ENCODE measurements around the gene OVOL1.
A peak's percentile ranks its signal among the peaks of the same experiment; 100 is the strongest.

OVOL1 gene

DNA sequence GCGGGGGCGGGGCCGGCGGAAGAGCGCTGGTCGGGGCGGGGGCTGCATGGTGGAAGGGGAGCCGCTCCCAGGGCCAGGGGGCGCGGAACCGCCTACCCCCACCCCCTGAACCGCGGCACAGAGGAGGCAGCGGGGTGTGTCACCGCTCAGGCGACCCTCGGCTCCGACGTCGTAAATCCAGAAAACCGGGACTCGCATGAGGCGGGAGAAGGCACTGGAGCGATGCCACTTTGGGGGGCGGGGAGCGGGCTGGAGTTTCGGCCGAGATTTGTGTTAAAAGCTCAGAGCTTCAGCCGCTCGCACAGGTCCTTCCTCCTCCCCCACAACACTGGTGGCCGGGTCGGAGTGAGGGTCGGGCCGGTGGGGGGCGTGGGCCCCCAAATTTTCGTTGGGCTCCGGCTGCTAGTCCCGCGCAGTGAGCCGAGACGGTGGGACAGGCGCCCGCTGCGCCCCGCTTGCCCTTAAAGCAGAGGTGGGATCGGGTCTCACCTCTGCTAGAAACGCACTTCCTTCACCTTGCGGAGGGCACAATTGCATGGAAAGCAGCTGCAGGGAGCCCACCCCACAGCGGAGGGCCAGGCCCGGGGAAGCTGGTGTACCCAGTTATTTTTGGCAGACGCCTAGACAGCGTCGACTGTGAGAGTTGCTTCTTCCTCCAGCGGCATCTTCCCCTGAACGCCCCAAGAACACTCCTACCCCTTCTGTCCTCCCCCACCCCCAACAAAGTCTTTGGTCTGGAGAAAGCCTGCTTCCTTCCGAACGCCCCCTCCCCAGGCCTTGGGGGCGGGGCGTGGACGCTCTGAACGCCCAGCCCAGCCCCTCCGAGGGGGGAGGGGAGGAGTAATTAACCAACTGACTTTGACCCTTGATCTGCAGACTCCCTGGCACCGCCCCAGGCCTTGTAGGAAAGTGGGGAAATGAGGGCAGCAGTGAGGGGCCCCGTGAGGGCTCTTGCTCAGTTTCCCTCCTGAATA is 1.1 kb downstream of the OVOL1 start:
- Histone ChIP-seq H3K36me3 (ENCODE audit: insufficient read depth, low read depth, low read length) (no peaks in the 10 kb centered on the region), H3K4me1 (ENCODE audit: insufficient read depth, low read length) (peaks cover 15% of the 10 kb centered on the region; the same call in 1 of the 2 replicates), H3K9ac (ENCODE audit: low read depth, low read length) (peak overlapping the region; percentile 58; the same call in 1 of the 2 replicates), H3K4me3 (ENCODE audit: low read length) (peak overlapping the region; percentile 73), H3K9me3 (ENCODE audit: insufficient read depth, low read depth, low read length) (no peaks in the 10 kb centered on the region), H3K27me3 (ENCODE audit: insufficient read depth, low read length) (peaks cover 68% of the 10 kb centered on the region), H3K27ac (ENCODE audit: low read length) (no peak overlapping the region)

DNA sequence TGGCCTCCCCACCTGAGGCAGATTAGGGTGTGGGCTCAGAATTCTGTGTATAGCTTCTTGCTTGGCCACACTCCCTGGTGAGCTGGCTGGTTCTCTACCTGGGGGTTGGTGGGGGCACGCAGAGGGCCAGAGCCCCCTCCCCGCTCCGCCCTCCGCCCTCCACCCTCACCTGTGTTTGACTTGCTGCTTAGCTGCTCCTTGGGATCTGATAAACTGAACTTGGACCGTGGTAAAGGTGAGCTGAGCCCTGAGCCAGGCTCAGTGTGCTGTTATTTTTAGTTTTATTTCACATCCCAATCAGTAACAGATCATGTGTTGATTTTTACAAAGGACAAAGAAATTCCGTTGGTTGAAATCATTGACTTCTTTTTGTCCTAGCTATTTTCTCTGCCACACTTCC is 2.0 kb downstream of the OVOL1 start:
- Histone ChIP-seq H3K27me3 (ENCODE audit: insufficient read depth, low read length) (peaks cover 61% of the 10 kb centered on the region), H3K36me3 (ENCODE audit: insufficient read depth, low read depth, low read length) (no peaks in the 10 kb centered on the region), H3K27ac (ENCODE audit: low read length) (no peak overlapping the region), H3K4me3 (ENCODE audit: low read length) (0 out of 2 replicates have a peak overlapping the region, but pooled peaks have one; percentile 73), H3K9ac (ENCODE audit: low read depth, low read length) (no peak overlapping the region), H3K4me1 (ENCODE audit: insufficient read depth, low read length) (peaks cover 15% of the 10 kb centered on the region; the same call in 1 of the 2 replicates), H3K9me3 (ENCODE audit: insufficient read depth, low read depth, low read length) (no peaks in the 10 kb centered on the region)

DNA sequence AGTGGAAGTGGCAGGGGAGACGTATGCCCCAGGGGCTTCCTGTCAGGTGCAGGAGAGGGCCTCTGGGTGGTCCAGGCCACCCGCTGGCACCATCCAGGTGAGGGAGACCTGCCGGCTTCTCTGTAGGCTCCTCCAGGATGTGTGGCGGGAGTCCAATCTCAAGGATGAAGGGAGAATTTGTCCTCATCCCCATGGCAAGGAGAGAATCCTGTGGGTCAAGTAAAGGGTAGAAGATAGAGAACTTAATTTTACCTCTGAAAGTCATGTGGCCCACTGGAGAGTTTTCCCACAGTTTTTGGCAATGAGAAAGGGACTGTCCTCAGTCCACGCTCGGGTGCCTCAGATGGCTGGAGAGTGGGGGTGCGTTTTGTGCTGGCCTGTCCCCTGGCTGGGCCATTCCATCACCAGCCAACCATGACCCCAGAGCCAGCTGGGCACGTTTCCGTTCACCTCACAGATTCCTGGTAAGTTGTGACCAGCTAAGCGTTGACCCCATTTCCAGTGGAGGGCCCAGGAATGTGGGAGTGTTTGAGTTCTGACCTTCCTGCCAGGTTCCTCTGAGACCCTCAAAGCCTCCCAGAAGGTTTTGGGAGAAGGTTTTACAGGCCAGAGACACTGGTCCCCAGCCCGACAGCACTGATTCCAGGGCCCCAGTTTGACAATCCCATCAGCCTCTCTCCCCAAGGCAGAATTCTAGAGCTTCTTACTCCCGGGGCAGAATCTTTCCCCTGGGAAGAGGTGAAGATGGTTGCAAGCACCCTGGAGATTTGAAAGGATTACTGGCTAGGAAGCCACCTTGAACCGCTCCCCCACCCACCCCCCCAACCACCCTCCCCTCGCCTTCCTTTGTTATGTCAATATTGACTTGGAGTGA is 2.6 kb downstream of the OVOL1 start:
- no peak overlapping the region for H3K27ac ChIP-seq (ENCODE audit: low read length)
- no peak overlapping the region for H3K4me3 ChIP-seq (ENCODE audit: low read length)
- peaks cover 15% of the 10 kb centered on the region; the same call in 1 of the 2 replicates for H3K4me1 ChIP-seq (ENCODE audit: insufficient read depth, low read length)
- H3K9ac ChIP-seq (ENCODE audit: low read depth, low read length) = no peak overlapping the region
- no peaks in the 10 kb centered on the region for H3K36me3 ChIP-seq (ENCODE audit: insufficient read depth, low read depth, low read length)
- H3K27me3 ChIP-seq (ENCODE audit: insufficient read depth, low read length) = peaks cover 55% of the 10 kb centered on the region
- no peaks in the 10 kb centered on the region for H3K9me3 ChIP-seq (ENCODE audit: insufficient read depth, low read depth, low read length)

DNA sequence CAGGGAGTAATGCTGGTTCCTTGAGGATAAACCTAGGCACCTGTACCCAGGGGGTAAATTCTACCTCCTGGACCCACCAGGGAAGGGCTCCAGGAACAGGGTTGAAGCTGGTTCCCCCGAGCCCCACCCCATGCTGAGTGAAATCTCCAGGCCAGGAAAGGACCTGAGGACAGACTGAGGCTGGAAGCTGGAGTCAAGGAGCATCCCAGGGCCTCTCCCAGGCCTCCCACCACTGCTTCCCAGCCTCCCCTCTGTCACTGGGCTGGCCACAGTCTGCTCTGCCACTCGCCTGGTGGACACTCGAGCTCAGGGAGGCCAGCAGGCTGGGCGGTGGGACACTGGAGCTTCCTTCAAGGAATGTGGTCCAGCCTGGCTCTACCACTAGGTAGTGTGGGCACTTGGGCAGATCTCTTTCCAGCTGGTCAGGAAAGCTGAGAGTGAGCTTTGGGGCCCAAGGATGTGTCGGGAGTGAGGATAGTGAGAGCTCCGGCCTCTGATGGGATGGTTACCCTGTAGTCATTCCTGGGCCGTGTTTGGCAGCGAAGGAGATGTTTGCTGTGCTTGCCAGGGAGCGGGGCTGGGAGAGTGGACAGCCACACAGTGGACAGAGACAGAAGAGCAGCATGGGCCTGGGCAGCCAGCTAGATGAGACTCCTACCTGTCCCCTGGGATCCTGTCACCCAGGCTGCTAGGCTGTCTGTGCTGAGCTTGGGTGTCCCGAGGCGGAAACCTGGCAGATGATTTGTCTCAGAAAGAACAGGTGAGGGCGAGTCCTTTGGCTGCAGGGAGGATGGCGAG is 3.4 kb downstream of the OVOL1 start:
- Histone ChIP-seq H3K4me1 (ENCODE audit: insufficient read depth, low read length) (peaks cover 15% of the 10 kb centered on the region; the same call in 1 of the 2 replicates), H3K36me3 (ENCODE audit: insufficient read depth, low read depth, low read length) (no peaks in the 10 kb centered on the region), H3K9ac (ENCODE audit: low read depth, low read length) (no peak overlapping the region), H3K27me3 (ENCODE audit: insufficient read depth, low read length) (peaks cover 46% of the 10 kb centered on the region), H3K9me3 (ENCODE audit: insufficient read depth, low read depth, low read length) (no peaks in the 10 kb centered on the region), H3K27ac (ENCODE audit: low read length) (no peak overlapping the region), H3K4me3 (ENCODE audit: low read length) (no peak overlapping the region)

DNA sequence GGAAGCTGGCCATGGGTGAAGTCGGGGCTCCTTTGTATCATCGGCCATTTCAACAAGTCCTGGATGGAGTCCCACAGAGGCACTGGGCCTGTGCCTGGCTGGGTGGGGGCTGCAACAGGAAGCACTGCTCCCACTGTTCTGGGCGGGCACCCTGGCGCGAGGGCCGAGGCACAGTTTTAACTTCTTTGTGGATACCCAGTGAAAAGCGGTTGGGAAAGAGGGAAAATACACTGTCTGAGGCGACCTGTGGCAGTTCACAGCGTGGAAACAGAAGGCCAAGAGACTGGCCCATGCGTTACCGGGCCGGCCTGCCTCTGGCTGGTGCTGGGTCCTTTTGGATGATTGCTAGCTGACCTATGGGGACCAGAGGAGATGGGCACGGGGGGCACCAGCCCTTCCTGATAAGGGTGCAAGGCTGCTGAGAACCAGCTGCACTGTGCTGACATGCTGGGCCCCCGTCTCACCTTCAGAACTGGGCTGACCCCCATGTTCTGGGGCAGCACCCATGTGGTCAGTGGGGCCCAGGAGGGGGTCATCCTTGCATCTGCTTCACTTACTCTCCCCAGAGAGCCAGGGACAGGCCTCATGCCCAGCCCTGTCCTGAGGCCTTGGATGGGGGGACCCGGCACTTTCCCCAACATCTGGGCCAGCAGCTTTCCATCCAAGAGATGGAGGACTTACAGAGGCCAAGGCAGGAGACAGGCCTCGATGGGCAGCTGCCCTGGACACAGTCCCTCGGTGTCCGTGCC is 4.2 kb downstream of the OVOL1 start:
- Histone ChIP-seq H3K9ac (ENCODE audit: low read depth, low read length) (no peak overlapping the region), H3K27ac (ENCODE audit: low read length) (no peak overlapping the region), H3K4me3 (ENCODE audit: low read length) (no peak overlapping the region), H3K27me3 (ENCODE audit: insufficient read depth, low read length) (peaks cover 39% of the 10 kb centered on the region), H3K4me1 (ENCODE audit: insufficient read depth, low read length) (peaks cover 15% of the 10 kb centered on the region; the same call in 1 of the 2 replicates), H3K9me3 (ENCODE audit: insufficient read depth, low read depth, low read length) (no peaks in the 10 kb centered on the region), H3K36me3 (ENCODE audit: insufficient read depth, low read depth, low read length) (no peaks in the 10 kb centered on the region)

DNA sequence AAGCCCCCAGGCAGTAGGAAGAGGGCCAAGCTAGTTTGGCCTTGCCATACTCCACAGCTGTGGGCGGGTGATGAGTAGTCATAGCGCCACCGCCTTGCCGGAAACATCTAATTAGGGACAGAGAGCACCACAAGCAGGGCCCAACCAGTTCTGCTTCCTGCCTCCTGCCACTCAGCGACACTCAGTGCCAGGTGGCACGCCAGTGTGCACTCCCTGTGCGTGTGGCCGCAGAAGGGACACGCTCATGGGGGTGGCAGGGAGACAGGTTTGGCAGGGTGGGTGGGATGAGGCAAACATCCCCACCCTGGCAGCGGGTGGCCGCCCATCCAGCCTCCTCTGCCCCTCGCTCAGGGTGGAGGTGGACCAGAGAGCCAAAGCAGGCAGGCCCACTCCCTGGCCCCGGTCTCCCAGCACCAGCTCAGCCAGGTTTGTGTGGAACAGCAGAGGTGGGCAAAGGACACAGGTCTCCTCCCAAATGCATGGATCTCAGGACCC is 4.9 kb downstream of the OVOL1 start:
- H3K27ac ChIP-seq (ENCODE audit: low read length) = no peak overlapping the region
- no peak overlapping the region for H3K9ac ChIP-seq (ENCODE audit: low read depth, low read length)
- no peaks in the 10 kb centered on the region for H3K36me3 ChIP-seq (ENCODE audit: insufficient read depth, low read depth, low read length)
- no peak overlapping the region for H3K4me3 ChIP-seq (ENCODE audit: low read length)
- H3K4me1 ChIP-seq (ENCODE audit: insufficient read depth, low read length) = peaks cover 20% of the 10 kb centered on the region; the same call in 1 of the 2 replicates
- H3K27me3 ChIP-seq (ENCODE audit: insufficient read depth, low read length) = peaks cover 32% of the 10 kb centered on the region
- no peaks in the 10 kb centered on the region for H3K9me3 ChIP-seq (ENCODE audit: insufficient read depth, low read depth, low read length)

DNA sequence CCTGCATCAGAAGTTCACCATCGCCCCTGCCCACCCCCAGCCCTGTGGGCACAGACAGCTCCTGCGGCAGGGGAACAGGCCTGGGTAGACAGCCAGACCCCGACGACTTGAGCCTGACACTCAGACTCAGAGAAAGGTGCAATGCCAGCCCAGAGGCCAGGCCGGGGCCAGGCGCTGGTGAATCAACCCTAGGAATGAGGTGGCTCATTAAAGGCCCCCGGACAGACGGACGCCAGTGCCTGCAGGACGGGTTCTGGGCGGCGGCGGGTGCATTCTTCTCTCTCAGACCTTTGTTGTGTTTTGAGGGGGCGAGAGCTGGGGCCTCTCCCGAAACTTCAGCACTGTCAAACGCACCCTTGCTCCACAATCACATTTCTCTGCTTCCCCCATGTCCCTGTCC is 5.6 kb downstream of the OVOL1 start:
- Histone ChIP-seq H3K4me3 (ENCODE audit: low read length) (no peak overlapping the region), H3K27ac (ENCODE audit: low read length) (no peak overlapping the region)

DNA sequence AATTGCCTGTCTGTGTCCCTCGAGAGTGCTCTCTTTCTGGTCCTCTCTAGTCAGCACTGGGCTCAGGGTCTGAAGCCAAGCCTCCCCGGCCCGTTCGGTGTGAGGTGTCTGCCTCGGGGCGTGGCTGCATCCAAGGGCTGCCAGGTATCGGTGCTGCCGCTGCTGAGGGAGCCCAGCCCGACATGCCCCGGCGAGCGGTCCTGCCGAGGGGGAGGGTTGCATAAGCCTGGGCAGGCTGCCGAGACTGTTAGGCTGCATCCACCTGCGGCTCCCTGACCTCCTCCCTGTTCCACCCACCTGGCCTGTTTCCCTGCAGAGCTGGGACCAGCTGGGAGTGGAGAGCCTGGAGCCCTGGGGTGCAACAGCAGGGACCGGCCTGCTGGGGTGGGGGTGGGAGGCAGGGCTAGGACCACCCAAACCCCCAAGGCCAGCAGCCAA is 6.3 kb downstream of the OVOL1 start:
- Histone ChIP-seq H3K4me1 (ENCODE audit: insufficient read depth, low read length) (peaks cover 22% of the 10 kb centered on the region; the same call in 1 of the 2 replicates), H3K27ac (ENCODE audit: low read length) (no peak overlapping the region), H3K9me3 (ENCODE audit: insufficient read depth, low read depth, low read length) (no peaks in the 10 kb centered on the region), H3K9ac (ENCODE audit: low read depth, low read length) (no peak overlapping the region; the same call in 1 of the 2 replicates), H3K27me3 (ENCODE audit: insufficient read depth, low read length) (peaks cover 20% of the 10 kb centered on the region), H3K36me3 (ENCODE audit: insufficient read depth, low read depth, low read length) (no peaks in the 10 kb centered on the region), H3K4me3 (ENCODE audit: low read length) (no peak overlapping the region)

More for the DNA sequence above, 5.6 kb downstream of the OVOL1 start:
- H3K27me3 ChIP-seq (ENCODE audit: insufficient read depth, low read length) = peaks cover 27% of the 10 kb centered on the region
- H3K36me3 ChIP-seq (ENCODE audit: insufficient read depth, low read depth, low read length) = no peaks in the 10 kb centered on the region
- H3K4me1 ChIP-seq (ENCODE audit: insufficient read depth, low read length) = peaks cover 22% of the 10 kb centered on the region; the same call in 1 of the 2 replicates
- H3K9me3 ChIP-seq (ENCODE audit: insufficient read depth, low read depth, low read length) = no peaks in the 10 kb centered on the region
- H3K9ac ChIP-seq (ENCODE audit: low read depth, low read length) = no peak overlapping the region

DNA sequence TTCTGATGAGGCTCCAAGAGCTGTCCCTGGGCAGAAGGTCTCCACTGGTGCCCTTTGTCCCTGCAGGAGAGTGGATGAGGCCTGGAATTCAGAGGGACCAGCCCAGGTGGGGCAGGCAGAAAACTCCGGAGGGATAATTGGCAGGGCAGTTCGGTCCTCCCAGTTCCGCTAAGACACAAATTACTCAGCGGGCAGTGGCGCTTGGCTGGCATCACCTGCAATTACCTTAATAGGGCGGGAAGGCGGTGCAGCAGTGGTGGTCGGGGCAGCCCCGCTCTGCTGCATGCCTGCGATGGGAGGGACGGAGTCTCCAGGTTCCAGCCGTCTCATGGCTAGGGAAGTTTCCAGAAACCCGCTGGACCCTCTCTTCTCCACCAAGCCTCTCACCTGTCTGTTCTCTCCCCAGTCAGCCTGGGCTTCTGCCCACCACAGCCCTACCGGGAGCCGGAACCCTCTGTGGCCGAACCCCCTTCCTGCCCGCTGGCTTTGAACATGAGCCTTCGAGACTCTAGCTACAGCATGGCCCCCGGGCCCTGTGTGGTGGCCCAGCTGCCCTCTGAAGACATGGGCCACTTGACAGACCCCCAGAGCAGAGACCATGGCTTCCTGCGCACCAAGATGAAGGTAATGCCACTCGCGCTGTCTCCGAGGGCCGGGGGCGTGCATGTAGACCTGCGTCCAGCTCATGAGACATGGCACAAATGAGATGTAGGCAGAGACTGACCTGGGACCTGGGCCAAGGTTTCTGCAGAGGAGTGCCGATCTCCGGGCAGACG is 7.0 kb downstream of the OVOL1 start:
- no peaks in the 10 kb centered on the region for H3K36me3 ChIP-seq (ENCODE audit: insufficient read depth, low read depth, low read length)
- peaks cover 13% of the 10 kb centered on the region for H3K27me3 ChIP-seq (ENCODE audit: insufficient read depth, low read length)
- H3K9me3 ChIP-seq (ENCODE audit: insufficient read depth, low read depth, low read length) = no peaks in the 10 kb centered on the region
- no peak overlapping the region for H3K27ac ChIP-seq (ENCODE audit: low read length)
- H3K9ac ChIP-seq (ENCODE audit: low read depth, low read length) = no peak overlapping the region; the same call in 1 of the 2 replicates
- H3K4me1 ChIP-seq (ENCODE audit: insufficient read depth, low read length) = peaks cover 24% of the 10 kb centered on the region; the same call in 1 of the 2 replicates
- no peak overlapping the region for H3K4me3 ChIP-seq (ENCODE audit: low read length)
